ENCODE data around the gene TTLL11.
"Not testable (repeated sequence)": the region's sequence is repeated elsewhere in the genome, so short reads cannot be mapped to it uniquely, and the experiment has no call there.

The TTLL11 gene

GRCh38 chr9:121906074-121906870 is 186.8 kb downstream of the TTLL11 start:
- DNase-seq (ENCODE audit: low read depth, low spot score), result no peak

GRCh38 chr9:121902461-121903135 is 190.5 kb downstream of the TTLL11 start:
- no peak for DNase-seq (ENCODE audit: low read depth, low spot score)

- DNase-seq (ENCODE audit: low read depth, low spot score), result no peak
These were observed 191.5 kb downstream of the TTLL11 start for GRCh38 chr9:121901616-121902015.

GRCh38 chr9:121900163-121900562 is 192.9 kb downstream of the TTLL11 start:
- DNase-seq (ENCODE audit: low read depth, low spot score), result no peak

GRCh38 chr9:121898856-121899255 is 194.3 kb downstream of the TTLL11 start:
- DNase-seq (ENCODE audit: low read depth, low spot score), result no peak

- no peak for DNase-seq (ENCODE audit: low read depth, low spot score)
These were observed 196.0 kb downstream of the TTLL11 start for GRCh38 chr9:121897140-121897539.

- DNase-seq (ENCODE audit: low read depth, low spot score), result no peak
These were observed 196.6 kb downstream of the TTLL11 start for GRCh38 chr9:121896545-121896943.

GRCh38 chr9:121895818-121896544 is 197.1 kb downstream of the TTLL11 start:
- no peak for DNase-seq (ENCODE audit: low read depth, low spot score)

GRCh38 chr9:121895358-121895757 is 197.8 kb downstream of the TTLL11 start:
- no peak for DNase-seq (ENCODE audit: low read depth, low spot score)

- DNase-seq (ENCODE audit: low read depth, low spot score), result not testable (repeated sequence)
These were observed 198.7 kb downstream of the TTLL11 start for GRCh38 chr9:121894380-121894779.

- no peak for DNase-seq (ENCODE audit: low read depth, low spot score)
These were observed 199.3 kb downstream of the TTLL11 start for GRCh38 chr9:121893786-121894185.

GRCh38 chr9:121892706-121893105 is 200.4 kb downstream of the TTLL11 start:
- no peak for DNase-seq (ENCODE audit: low read depth, low spot score)

GRCh38 chr9:121890746-121891145 is 202.4 kb downstream of the TTLL11 start:
- no peak for DNase-seq (ENCODE audit: low read depth, low spot score)

- DNase-seq (ENCODE audit: low read depth, low spot score), result no peak
These were observed 203.0 kb downstream of the TTLL11 start for GRCh38 chr9:121889990-121890563.

GRCh38 chr9:121888438-121888775 is 204.7 kb downstream of the TTLL11 start:
- no peak for DNase-seq (ENCODE audit: low read depth, low spot score)

- DNase-seq (ENCODE audit: low read depth, low spot score), result no peak
These were observed 205.3 kb downstream of the TTLL11 start for GRCh38 chr9:121887553-121888437.

GRCh38 chr9:121886759-121887485 is 206.2 kb downstream of the TTLL11 start:
- DNase-seq (ENCODE audit: low read depth, low spot score), result no peak

GRCh38 chr9:121885345-121885901 is 207.7 kb downstream of the TTLL11 start:
- no peak for DNase-seq (ENCODE audit: low read depth, low spot score)

- no peak for DNase-seq (ENCODE audit: low read depth, low spot score)
These were observed 209.0 kb downstream of the TTLL11 start for GRCh38 chr9:121884057-121884541.
